Measurements from ENCODE around the gene ANKRD29.

DNA sequence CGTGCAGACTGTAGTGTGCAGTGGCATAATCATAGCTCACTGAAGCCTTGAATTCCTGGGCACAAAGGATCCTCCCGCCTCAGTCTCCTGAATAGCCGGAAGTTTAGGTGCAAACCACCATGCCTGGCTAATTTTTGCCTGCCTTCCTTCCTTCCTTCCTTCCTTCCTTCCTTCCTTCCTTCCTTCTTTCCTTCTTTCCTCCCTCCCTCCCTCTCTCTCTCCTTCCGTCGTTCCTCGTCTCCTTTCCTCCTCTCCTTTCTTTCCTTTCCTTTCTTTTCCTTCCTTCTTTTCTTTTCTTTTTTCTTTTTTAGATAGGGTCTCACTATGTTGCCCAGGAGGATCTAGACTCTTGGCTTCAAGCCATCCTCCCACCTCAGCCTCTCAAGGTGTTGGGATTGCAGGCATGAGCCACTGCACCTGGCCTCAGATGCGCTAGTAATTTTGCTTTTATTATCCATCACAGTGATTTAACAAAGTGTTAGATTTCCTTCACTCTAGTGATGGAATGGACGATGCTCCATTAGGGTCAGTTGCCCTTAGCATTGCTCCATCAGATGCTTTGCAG, 6.6 kb upstream of the ANKRD29 start:
- TF ChIP-seq EP300 (IDR thresholded peaks at IDR 0.05) (no peak), CTCF (IDR thresholded peaks at IDR 0.05) (no peak)
